OCI-LY1 (cell line): ENCODE results near the gene PFKFB1.

Experiments used
- H2AFZ ChIP-seq: fragments of 200-600 bp; sonication (generic), shearing (Covaris generic); 2 replicates; pipeline ENCODE4 v1.6.0; 2014; ENCODE audit warnings: antibody characterized with exemption, mild to moderate bottlenecking, low read length
- H3F3A ChIP-seq: fragments of 200-600 bp; sonication (generic), shearing (Covaris generic); 2 replicates; pipeline ENCODE4 v1.6.0; 2014; ENCODE audit warnings: mild to moderate bottlenecking, antibody characterized with exemption, low read length, moderate library complexity; ENCODE audit not compliant: insufficient read depth
- H3K27ac ChIP-seq: fragments of 200-600 bp; sonication (generic); 2 replicates; pipeline ENCODE4 v1.5.1; 2014; ENCODE audit warnings: low read length, mixed run types, mild to moderate bottlenecking, low read depth; ENCODE audit not compliant: poor library complexity, severe bottlenecking
- H3K27me3 ChIP-seq: fragments of 200-600 bp; sonication (generic); 2 replicates; pipeline ENCODE4 v1.6.0; 2014; ENCODE audit warnings: antibody characterized with exemption, mild to moderate bottlenecking, low read length, moderate library complexity; ENCODE audit not compliant: insufficient read depth
- H3K36me3 ChIP-seq: fragments of 200-600 bp; sonication (generic); 2 replicates; pipeline ENCODE4 v1.6.1; 2014; ENCODE audit warnings: mild to moderate bottlenecking, antibody characterized with exemption, low read length, moderate library complexity, mixed read lengths; ENCODE audit not compliant: insufficient read depth
- H3K4me1 ChIP-seq: fragments of 200-600 bp; sonication (generic); 2 replicates; pipeline ENCODE4 v1.5.1; 2014; ENCODE audit warnings: mild to moderate bottlenecking, low read length, moderate library complexity; ENCODE audit not compliant: insufficient read depth, severe bottlenecking
- H3K4me2 ChIP-seq: fragments of 200-600 bp; sonication (generic), shearing (Covaris generic); 2 replicates; pipeline ENCODE4 v1.6.1; 2014; ENCODE audit warnings: low read length
- H3K4me3 ChIP-seq: fragments of 200-600 bp; sonication (generic); 2 replicates; pipeline ENCODE4 v1.5.1; 2014; ENCODE audit warnings: low read length, low read depth, mild to moderate bottlenecking, mixed read lengths; ENCODE audit not compliant: poor library complexity, severe bottlenecking
- H3K79me2 ChIP-seq: fragments of 200-600 bp; shearing (Covaris generic); 2 replicates; pipeline ENCODE4 v1.6.1; 2016; ENCODE audit warnings: mixed run types, low read length, mixed read lengths; ENCODE audit not compliant: insufficient read depth
- H3K9ac ChIP-seq: fragments of 200-600 bp; sonication (generic), shearing (Covaris generic); 2 replicates; pipeline ENCODE4 v1.6.1; 2014; ENCODE audit warnings: mild to moderate bottlenecking, low read length, mixed read lengths
- H3K9me2 ChIP-seq: fragments of 200-600 bp; sonication (generic), shearing (Covaris generic); 2 replicates; pipeline ENCODE4 v1.6.1; 2014; ENCODE audit warnings: low read depth, mild to moderate bottlenecking, low read length, mixed read lengths
- H3K9me3 ChIP-seq: fragments of 200-600 bp; shearing (Covaris generic); 2 replicates; pipeline ENCODE4 v1.6.1; 2014; ENCODE audit warnings: low read length, mixed read lengths
- H4K20me1 ChIP-seq: fragments of 200-600 bp; sonication (generic), shearing (Covaris generic); 2 replicates; pipeline ENCODE4 v1.6.0; 2016; ENCODE audit warnings: mild to moderate bottlenecking, low read length; ENCODE audit not compliant: insufficient read depth
- EZH2 ChIP-seq: fragments of 200-600 bp; sonication (generic), shearing (Covaris generic); IDR thresholded peaks from 2 replicates; pipeline ENCODE4 v1.8.0; 2017; ENCODE audit warnings: borderline replicate concordance, mixed run types, mild to moderate bottlenecking, antibody characterized with exemption, low read length, moderate library complexity, mixed read lengths
- TF ChIP-seq, protein P1 (sequence below): fragments of 200-600 bp; sonication (generic), shearing (Covaris generic); IDR thresholded peaks from 2 replicates; pipeline ENCODE4 v1.5.1; 2017; ENCODE audit warnings: mild to moderate bottlenecking, antibody characterized with exemption, low read length, moderate library complexity, mixed read lengths

The PFKFB1 gene

DNA sequence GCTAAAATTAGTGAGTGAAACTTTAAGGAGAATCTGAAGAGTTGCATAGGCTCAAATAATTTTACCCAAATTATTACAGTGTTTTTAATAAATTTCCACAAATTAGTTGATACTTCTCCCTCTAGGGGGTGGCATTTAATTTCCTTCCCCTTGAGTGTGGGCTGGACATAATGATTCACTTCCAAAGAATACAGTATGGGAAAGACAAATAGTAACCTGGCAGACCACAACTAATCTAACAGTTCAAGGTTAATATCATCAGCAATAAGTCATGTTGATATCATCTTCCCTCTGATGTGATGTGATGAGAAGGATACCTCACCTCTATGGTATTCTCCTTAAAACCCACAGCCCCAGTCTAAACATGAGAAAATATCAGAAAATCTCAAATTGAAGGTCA, 15.5 kb downstream of the PFKFB1 start:
- Histone ChIP-seq H3K4me3 (no peak overlapping the region), H3K9me2 (no peaks in the 10 kb centered on the region), H3K27me3 (no peaks in the 10 kb centered on the region), H3K4me1 (no peaks in the 10 kb centered on the region), H3K9me3 (no peaks in the 10 kb centered on the region), H3K79me2 (no peaks in the 10 kb centered on the region), H3K36me3 (no peaks in the 10 kb centered on the region), H3F3A (no peaks in the 10 kb centered on the region), H3K9ac (no peak overlapping the region), H3K27ac (no peak overlapping the region), H4K20me1 (no peaks in the 10 kb centered on the region), H3K4me2 (no peak overlapping the region), H2AFZ (no peak overlapping the region)
- TF ChIP-seq, protein P1, sequence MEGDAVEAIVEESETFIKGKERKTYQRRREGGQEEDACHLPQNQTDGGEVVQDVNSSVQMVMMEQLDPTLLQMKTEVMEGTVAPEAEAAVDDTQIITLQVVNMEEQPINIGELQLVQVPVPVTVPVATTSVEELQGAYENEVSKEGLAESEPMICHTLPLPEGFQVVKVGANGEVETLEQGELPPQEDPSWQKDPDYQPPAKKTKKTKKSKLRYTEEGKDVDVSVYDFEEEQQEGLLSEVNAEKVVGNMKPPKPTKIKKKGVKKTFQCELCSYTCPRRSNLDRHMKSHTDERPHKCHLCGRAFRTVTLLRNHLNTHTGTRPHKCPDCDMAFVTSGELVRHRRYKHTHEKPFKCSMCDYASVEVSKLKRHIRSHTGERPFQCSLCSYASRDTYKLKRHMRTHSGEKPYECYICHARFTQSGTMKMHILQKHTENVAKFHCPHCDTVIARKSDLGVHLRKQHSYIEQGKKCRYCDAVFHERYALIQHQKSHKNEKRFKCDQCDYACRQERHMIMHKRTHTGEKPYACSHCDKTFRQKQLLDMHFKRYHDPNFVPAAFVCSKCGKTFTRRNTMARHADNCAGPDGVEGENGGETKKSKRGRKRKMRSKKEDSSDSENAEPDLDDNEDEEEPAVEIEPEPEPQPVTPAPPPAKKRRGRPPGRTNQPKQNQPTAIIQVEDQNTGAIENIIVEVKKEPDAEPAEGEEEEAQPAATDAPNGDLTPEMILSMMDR: no peak
- TF ChIP-seq EZH2: no peak

DNA sequence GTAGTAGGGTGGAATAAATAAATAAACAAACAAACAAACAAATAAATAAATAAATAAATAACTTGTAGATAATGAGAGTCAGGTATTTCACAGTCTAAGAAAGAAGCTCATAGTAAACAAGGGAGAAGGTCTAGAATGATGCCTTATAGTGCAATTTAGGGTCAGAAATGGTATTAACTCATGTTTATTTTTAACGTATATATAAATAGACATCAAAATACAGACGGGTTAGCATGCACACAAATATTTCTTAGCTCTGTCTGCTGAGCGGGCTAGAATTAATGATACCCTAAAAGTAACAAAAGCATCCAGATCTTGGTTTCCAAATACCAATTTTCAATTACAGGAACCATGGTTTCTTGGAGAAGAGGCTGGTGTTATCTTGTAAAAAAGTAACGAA, 16.6 kb downstream of the PFKFB1 start:
- no peaks in the 10 kb centered on the region for H3K4me1 ChIP-seq
- H3K27ac ChIP-seq: no peak overlapping the region
- no peak overlapping the region for H3K9ac ChIP-seq
- H3K27me3 ChIP-seq: no peaks in the 10 kb centered on the region
- no peaks in the 10 kb centered on the region for H3K9me3 ChIP-seq
- TF ChIP-seq, protein P1: no peak
- no peak for TF ChIP-seq EZH2
- H3K9me2 ChIP-seq: no peaks in the 10 kb centered on the region
- H3K79me2 ChIP-seq: no peaks in the 10 kb centered on the region
- H3F3A ChIP-seq: no peaks in the 10 kb centered on the region
- no peak overlapping the region for H3K4me3 ChIP-seq
- H4K20me1 ChIP-seq: no peaks in the 10 kb centered on the region
- no peak overlapping the region for H2AFZ ChIP-seq
- H3K36me3 ChIP-seq: no peaks in the 10 kb centered on the region
- no peak overlapping the region for H3K4me2 ChIP-seq

DNA sequence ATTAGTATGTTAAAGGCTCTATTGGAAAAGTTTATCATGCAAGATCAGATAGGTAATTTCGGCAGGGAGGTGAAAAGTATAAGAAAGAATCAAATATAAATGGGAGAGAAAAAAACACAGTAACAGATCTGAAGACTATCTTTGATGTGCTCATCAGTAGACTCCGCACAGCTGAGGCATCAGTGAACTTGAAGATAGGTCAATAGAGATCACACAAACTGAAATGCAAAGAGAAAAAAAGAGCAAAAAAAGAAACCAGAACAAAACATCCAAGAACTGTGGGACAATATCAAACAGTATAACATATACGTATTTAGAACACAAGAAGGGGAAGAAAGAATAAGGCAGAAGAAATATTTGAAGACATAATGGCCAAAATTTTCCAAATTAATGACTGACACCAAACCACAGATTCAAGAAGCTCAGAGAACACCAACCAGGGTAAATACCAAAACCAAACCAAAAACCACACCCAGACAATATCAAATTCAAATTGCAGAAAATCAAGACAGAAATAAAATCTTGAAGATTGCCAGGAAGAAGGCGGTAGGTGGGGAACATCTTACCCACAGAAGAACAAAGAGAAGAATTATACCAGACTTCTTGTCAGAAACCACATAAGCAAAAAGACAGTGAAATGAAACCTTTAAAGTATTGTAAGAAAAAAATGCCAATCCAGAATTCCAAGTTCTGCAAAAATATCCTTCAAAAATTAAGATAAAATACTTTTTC, 29.1 kb downstream of the PFKFB1 start:
- Histone ChIP-seq H3K79me2 (no peaks in the 10 kb centered on the region), H3K9me3 (no peaks in the 10 kb centered on the region), H3K9ac (no peak overlapping the region), H2AFZ (no peak overlapping the region), H3K27ac (no peak overlapping the region), H3K4me3 (no peak overlapping the region), H3K4me2 (no peak overlapping the region), H4K20me1 (no peaks in the 10 kb centered on the region), H3K36me3 (no peaks in the 10 kb centered on the region), H3K4me1 (no peaks in the 10 kb centered on the region), H3F3A (no peaks in the 10 kb centered on the region), H3K27me3 (no peaks in the 10 kb centered on the region), H3K9me2 (no peaks in the 10 kb centered on the region)
- TF ChIP-seq EZH2: no peak
- TF ChIP-seq, protein P1: no peak
